Trophoblast cell (in vitro differentiated cells and primary cell): ENCODE data around the gene LETMD1.
A peak's percentile ranks its signal among the peaks of the same experiment; 100 is the strongest.

Source experiments
- DNase-seq, 2 donors: peaks; one replicate each; pipeline ENCODE4 v3.0.0-alpha.2; 2016
- H2AFZ ChIP-seq: 2 replicates; pipeline ENCODE4 v1.6.1; 2013; ENCODE audit warnings: low read length, moderate library complexity, mild to moderate bottlenecking; ENCODE audit not compliant: insufficient read depth, poor library complexity
- H2AK5ac ChIP-seq: 2 replicates; pipeline ENCODE4 v1.6.1; 2013; ENCODE audit warnings: mild to moderate bottlenecking, low read length
- H2BK120ac ChIP-seq: 2 replicates; pipeline ENCODE4 v1.6.1; 2013; ENCODE audit warnings: low read length, mild to moderate bottlenecking, moderate library complexity; ENCODE audit not compliant: insufficient read depth, poor library complexity
- H2BK12ac ChIP-seq: 2 replicates; pipeline ENCODE4 v1.6.1; 2013; ENCODE audit warnings: mild to moderate bottlenecking, low read length, moderate library complexity
- H2BK5ac ChIP-seq: 2 replicates; pipeline ENCODE4 v1.6.1; 2013; ENCODE audit warnings: low read length, low read depth, moderate library complexity, mild to moderate bottlenecking; ENCODE audit not compliant: poor library complexity
- H3K14ac ChIP-seq: 2 replicates; pipeline ENCODE4 v1.6.1; 2013; ENCODE audit warnings: mild to moderate bottlenecking, low read length
- H3K18ac ChIP-seq: 2 replicates; pipeline ENCODE4 v1.6.1; 2013; ENCODE audit warnings: mild to moderate bottlenecking, low read length
- H3K23ac ChIP-seq: 2 replicates; pipeline ENCODE4 v1.6.1; 2013; ENCODE audit warnings: low read length
- H3K27ac ChIP-seq: 2 replicates; pipeline ENCODE4 v1.5.1; 2013; ENCODE audit warnings: low read depth, mild to moderate bottlenecking, inconsistent platforms, low read length, moderate library complexity
- H3K27me3 ChIP-seq: 2 replicates; pipeline ENCODE4 v1.6.1; 2013; ENCODE audit warnings: inconsistent platforms, mild to moderate bottlenecking, low read length, moderate library complexity; ENCODE audit not compliant: insufficient read depth
- H3K36me3 ChIP-seq, 2 experiments: 1 replicate in 1 of 2; 2 replicates in 1 of 2; pipeline ENCODE4 v1.6.1; 2013; ENCODE audit warnings: low read length in 2 of 2, mild to moderate bottlenecking in 2 of 2, moderate library complexity in 1 of 2; ENCODE audit not compliant: insufficient read depth in 2 of 2, control insufficient read depth in 1 of 2
- H3K4ac ChIP-seq: 2 replicates; pipeline ENCODE4 v1.6.1; 2013; ENCODE audit warnings: low read depth, mild to moderate bottlenecking, low read length, moderate library complexity
- H3K4me1 ChIP-seq, 2 experiments: 1 replicate in 1 of 2; 2 replicates in 1 of 2; pipeline ENCODE4 v1.6.1; 2013; ENCODE audit warnings: low read length in 2 of 2, mild to moderate bottlenecking in 2 of 2, moderate library complexity in 1 of 2; ENCODE audit not compliant: insufficient read depth in 2 of 2, control insufficient read depth in 1 of 2
- H3K4me2 ChIP-seq: 2 replicates; pipeline ENCODE4 v1.6.1; 2013; ENCODE audit warnings: inconsistent platforms, mild to moderate bottlenecking, low read length, moderate library complexity
- H3K4me3 ChIP-seq: 2 replicates; pipeline ENCODE4 v1.5.1; 2013; ENCODE audit warnings: mild to moderate bottlenecking, low read depth, low read length, inconsistent platforms
- H3K79me1 ChIP-seq: one replicate; pipeline ENCODE4 v1.6.1; 2013; ENCODE audit warnings: low read length
- H3K79me2 ChIP-seq: 2 replicates; pipeline ENCODE4 v1.6.1; 2013; ENCODE audit warnings: low read length, mild to moderate bottlenecking; ENCODE audit not compliant: control insufficient read depth, insufficient read depth, poor library complexity
- H3K9ac ChIP-seq: 2 replicates; pipeline ENCODE4 v1.6.1; 2013; ENCODE audit warnings: mild to moderate bottlenecking, low read length
- H3K9me3 ChIP-seq: 2 replicates; pipeline ENCODE4 v1.6.1; 2013; ENCODE audit warnings: low read depth, mild to moderate bottlenecking, control low read depth, inconsistent platforms, low read length; ENCODE audit not compliant: insufficient read depth
- H4K12ac ChIP-seq: 2 replicates; pipeline ENCODE4 v1.6.1; 2013; ENCODE audit warnings: low read depth, mild to moderate bottlenecking, low read length, moderate library complexity
- H4K8ac ChIP-seq: 2 replicates; pipeline ENCODE4 v1.6.1; 2013; ENCODE audit warnings: low read depth, mild to moderate bottlenecking, low read length, moderate library complexity
- H4K91ac ChIP-seq: one replicate; pipeline ENCODE4 v1.6.1; 2013; ENCODE audit warnings: low read depth, mild to moderate bottlenecking, low read length, moderate library complexity
- WGBS: extraction: QIAGEN DNeasy Blood & Tissue Kit; methylation state at CpG from one replicate; pipeline ENCODE4 v1.1.7; 2013; ENCODE audit warnings: missing lambda C conversion rate; ENCODE audit not compliant: insufficient read length, insufficient coverage; ENCODE audit errors: extremely low coverage; 5-methylcytosine and 5-hydroxymethylcytosine counted together

LETMD1 gene

GRCh38 chr12:51067771-51068170, 19.6 kb downstream of the LETMD1 start:
- Histone ChIP-seq H3K27ac (no peak overlapping the region), H4K8ac (no peak overlapping the region), H3K4me1 (peaks cover 2% of the 10 kb centered on the region in 2 experiments), H3K4me3 (no peak overlapping the region), H3K9ac (no peak overlapping the region), H3K14ac (no peak overlapping the region), H3K23ac (no peak overlapping the region), H3K79me1 (peaks cover 2% of the 10 kb centered on the region), H3K27me3 (no peaks in the 10 kb centered on the region), H2AK5ac (no peak overlapping the region), H3K36me3 (peaks cover 45 to 80% of the 10 kb centered on the region in 2 experiments), H2BK12ac (no peak overlapping the region), H3K4ac (no peak overlapping the region), H4K91ac (no peak overlapping the region), H3K18ac (no peak overlapping the region), H3K9me3 (no peaks in the 10 kb centered on the region), H2BK120ac (no peak overlapping the region), H3K4me2 (no peak overlapping the region), H2BK5ac (no peak overlapping the region), H2AFZ (no peak overlapping the region), H3K79me2 (no peaks in the 10 kb centered on the region), H4K12ac (no peak overlapping the region)
- peak; percentile 44 to 84 for DNase-seq
- WGBS = no CpG with 5 or more reads among the region's 7 CpGs

DNA sequence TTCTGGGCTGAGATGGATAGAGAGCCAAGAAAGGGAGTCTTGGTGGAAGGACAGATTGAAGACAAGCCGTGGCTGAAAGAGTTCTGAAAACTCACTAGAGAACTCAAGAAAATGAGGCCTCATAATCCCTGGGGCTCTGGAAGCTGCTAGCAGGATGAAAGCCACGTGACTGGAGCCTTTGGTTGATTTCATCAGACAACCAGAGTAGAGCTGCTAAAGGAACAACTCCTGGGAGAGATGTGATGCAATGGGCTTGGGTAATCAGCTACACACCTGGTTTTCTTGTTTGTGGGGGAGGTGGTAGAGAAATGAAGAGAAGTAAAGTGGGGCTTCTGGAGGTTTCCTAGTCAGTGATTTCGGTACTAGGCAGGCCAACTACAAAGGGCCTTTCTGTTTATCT, 21.9 kb downstream of the LETMD1 start:
- no CpG with 5 or more reads among the region's 3 CpGs for WGBS
- no peaks in the 10 kb centered on the region for H3K27me3 ChIP-seq
- no peak overlapping the region for H3K9ac ChIP-seq

DNA sequence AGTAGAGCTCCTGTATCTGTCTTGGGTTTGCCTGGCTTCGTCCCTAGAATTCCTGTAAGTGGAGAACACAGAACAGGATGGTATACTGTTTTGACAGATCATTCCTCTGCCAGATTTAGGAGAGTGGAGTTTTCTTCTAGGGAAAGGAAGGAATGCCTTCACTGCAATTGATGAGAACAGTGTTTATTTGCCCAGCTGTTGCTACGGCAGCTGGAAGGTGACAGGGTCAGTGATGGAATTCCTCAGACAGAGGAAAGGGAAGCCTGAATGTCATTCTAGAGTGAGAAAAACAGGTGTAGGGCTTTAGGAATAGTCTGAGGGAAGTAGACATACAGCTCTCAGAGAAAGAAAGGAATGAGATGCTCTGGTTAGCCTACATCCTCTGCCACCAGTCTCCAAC, 23.5 kb downstream of the LETMD1 start:
- peak in 1 of 2 donors; percentile 36 for DNase-seq
- H3K36me3 ChIP-seq = peaks cover 39 to 70% of the 10 kb centered on the region in 2 experiments
- no peak overlapping the region for H3K9ac ChIP-seq
- H3K4me3 ChIP-seq = no peak overlapping the region
- no peaks in the 10 kb centered on the region for H3K27me3 ChIP-seq
- peaks cover 2% of the 10 kb centered on the region for H3K79me2 ChIP-seq
- H3K9me3 ChIP-seq = no peaks in the 10 kb centered on the region
- no peak overlapping the region for H3K14ac ChIP-seq
- no CpG with 5 or more reads among the region's 2 CpGs for WGBS
- no peak overlapping the region for H2AFZ ChIP-seq
- H3K4me1 ChIP-seq = peaks cover 5 to 6% of the 10 kb centered on the region in 2 experiments
- no peak overlapping the region for H3K4ac ChIP-seq
- peaks cover 2% of the 10 kb centered on the region for H3K79me1 ChIP-seq
- no peak overlapping the region for H4K8ac ChIP-seq
- no peak overlapping the region for H3K4me2 ChIP-seq
- no peak overlapping the region for H2BK5ac ChIP-seq
- H3K23ac ChIP-seq = no peak overlapping the region
- H3K27ac ChIP-seq = no peak overlapping the region
- H2BK120ac ChIP-seq = no peak overlapping the region
- no peak overlapping the region for H2AK5ac ChIP-seq
- H4K91ac ChIP-seq = no peak overlapping the region
- no peak overlapping the region for H2BK12ac ChIP-seq
- no peak overlapping the region for H3K18ac ChIP-seq
- H4K12ac ChIP-seq = no peak overlapping the region

More for the DNA sequence above, 21.9 kb downstream of the LETMD1 start:
- H2AK5ac ChIP-seq = no peak overlapping the region
- peak; percentile 85 to 91 for DNase-seq
- H4K91ac ChIP-seq = peak overlapping the region; percentile 72
- peaks cover 43 to 73% of the 10 kb centered on the region in 2 experiments for H3K36me3 ChIP-seq
- H3K23ac ChIP-seq = no peak overlapping the region
- no peaks in the 10 kb centered on the region for H3K9me3 ChIP-seq
- H3K4ac ChIP-seq = no peak overlapping the region
- H4K12ac ChIP-seq = no peak overlapping the region
- H3K18ac ChIP-seq = no peak overlapping the region
- H3K79me2 ChIP-seq = no peaks in the 10 kb centered on the region
- H2BK5ac ChIP-seq = peak overlapping the region; percentile 63
- H3K27ac ChIP-seq = peak overlapping the region; percentile 75
- no peak overlapping the region for H2BK12ac ChIP-seq
- no peak overlapping the region for H2AFZ ChIP-seq
- H3K4me3 ChIP-seq = no peak overlapping the region
- peak overlapping the region; percentile 86 for H2BK120ac ChIP-seq
- H4K8ac ChIP-seq = peak overlapping the region; percentile 61
- H3K14ac ChIP-seq = no peak overlapping the region
- H3K79me1 ChIP-seq = peaks cover 2% of the 10 kb centered on the region
- H3K4me1 ChIP-seq = peaks cover 2% of the 10 kb centered on the region in 2 experiments
- no peak overlapping the region for H3K4me2 ChIP-seq

- no peak overlapping the region for H2AFZ ChIP-seq
- H3K4me1 ChIP-seq = peaks cover 4 to 7% of the 10 kb centered on the region in 2 experiments
- DNase-seq = no peak
- H2BK5ac ChIP-seq = no peak overlapping the region
- peaks cover 23 to 43% of the 10 kb centered on the region in 2 experiments for H3K36me3 ChIP-seq
- H4K8ac ChIP-seq = no peak overlapping the region
- H3K27me3 ChIP-seq = no peaks in the 10 kb centered on the region
- H2BK12ac ChIP-seq = no peak overlapping the region
- H3K4me3 ChIP-seq = no peak overlapping the region
- no peak overlapping the region for H3K14ac ChIP-seq
- no peak overlapping the region for H3K18ac ChIP-seq
- no peak overlapping the region for H2BK120ac ChIP-seq
- H3K79me2 ChIP-seq = peaks cover 4% of the 10 kb centered on the region
- no peak overlapping the region for H3K23ac ChIP-seq
- H3K9me3 ChIP-seq = no peaks in the 10 kb centered on the region
- no peak overlapping the region for H3K9ac ChIP-seq
- no CpG with 5 or more reads among the region's 5 CpGs for WGBS
- no peak overlapping the region for H4K91ac ChIP-seq
- no peak overlapping the region for H4K12ac ChIP-seq
- H3K4ac ChIP-seq = peak overlapping the region; percentile 88
- H3K27ac ChIP-seq = no peak overlapping the region
- H2AK5ac ChIP-seq = no peak overlapping the region
- no peaks in the 10 kb centered on the region for H3K79me1 ChIP-seq
- no peak overlapping the region for H3K4me2 ChIP-seq
These were observed 27.3 kb downstream of the LETMD1 start for GRCh38 chr12:51075390-51075789.
